ENCODE measurements around the gene MUC15.
"Not testable (repeated sequence)": the region's sequence is repeated elsewhere in the genome, so short reads cannot be mapped to it uniquely, and the experiment has no call there.

MUC15 gene

DNA sequence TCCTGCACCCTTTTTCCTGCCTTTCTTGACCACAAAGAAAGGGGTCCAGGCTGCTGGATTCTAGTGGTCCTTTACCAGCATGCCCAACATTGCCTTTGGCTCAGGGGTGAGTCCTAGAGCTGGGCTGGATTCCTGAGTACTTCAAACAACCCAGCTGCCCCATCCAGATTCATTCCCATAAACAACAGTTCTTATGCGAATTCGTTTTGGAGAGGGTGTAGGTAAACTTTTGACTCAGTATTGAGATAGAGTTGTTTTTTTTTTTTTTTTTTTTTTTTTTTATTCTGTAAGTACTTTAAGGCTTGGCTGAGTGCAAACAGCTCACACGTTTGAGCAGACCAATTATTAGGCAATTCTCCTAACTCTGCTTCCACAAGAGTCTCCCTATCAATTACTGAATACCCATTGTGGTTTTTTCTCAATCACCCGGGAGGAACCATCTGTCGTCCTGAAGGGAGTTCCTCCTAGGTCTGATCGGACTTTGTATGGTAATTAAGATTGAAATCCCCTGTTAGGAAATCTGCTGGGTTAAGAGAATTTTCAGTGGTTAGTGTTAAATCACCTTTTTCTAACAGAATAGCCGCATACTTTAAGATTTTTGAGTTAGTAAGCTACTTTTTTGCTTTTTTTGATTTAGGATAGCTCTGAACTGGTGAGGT, 23.3 kb upstream of the MUC15 start:
- not testable (repeated sequence) for H3K36me3 Mint-ChIP-seq (ENCODE audit: insufficient read depth); H3K27me3 Mint-ChIP-seq; H3K4me3 Mint-ChIP-seq; H3K27ac Mint-ChIP-seq (ENCODE audit: low read depth); DNase-seq (ENCODE audit: low spot score in 2 of 2); H3K4me1 Mint-ChIP-seq; ATAC-seq (replicated peaks; ENCODE audit: extremely low read depth, poor library complexity, severe bottlenecking)
- peaks cover 28% of the 10 kb centered on the region for H3K9me3 Mint-ChIP-seq

DNA sequence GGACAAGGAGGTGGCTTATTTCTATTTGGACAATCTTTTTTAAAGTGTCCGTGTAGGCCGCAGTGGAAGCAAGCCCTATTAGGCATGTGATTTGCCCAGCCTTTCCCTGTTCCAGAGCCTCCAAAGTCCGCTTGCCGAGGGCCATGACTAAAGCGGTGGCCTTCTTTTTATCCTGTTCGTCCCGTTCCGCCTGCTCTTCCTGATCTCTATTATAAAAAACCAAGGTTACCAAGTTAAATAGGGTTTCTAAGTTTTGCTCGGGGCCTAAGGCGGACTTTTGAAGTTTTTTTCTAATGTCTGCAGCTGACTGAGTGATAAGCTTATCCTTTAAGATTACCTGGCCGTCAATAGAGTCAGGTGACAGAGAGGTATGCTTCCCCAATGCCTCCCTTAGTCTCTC, 21.6 kb upstream of the MUC15 start:
- no peak overlapping the region for H3K4me3 Mint-ChIP-seq
- H3K4me1 Mint-ChIP-seq, result no peaks in the 10 kb centered on the region
- H3K27me3 Mint-ChIP-seq, result no peaks in the 10 kb centered on the region
- peaks cover 3% of the 10 kb centered on the region for H3K36me3 Mint-ChIP-seq (ENCODE audit: insufficient read depth)
- DNase-seq (ENCODE audit: low spot score in 2 of 2) (no peak), ATAC-seq (replicated peaks; ENCODE audit: extremely low read depth, poor library complexity, severe bottlenecking) (no peak)
- H3K27ac Mint-ChIP-seq (ENCODE audit: low read depth), result no peak overlapping the region
- H3K9me3 Mint-ChIP-seq, result peaks cover 34% of the 10 kb centered on the region

DNA sequence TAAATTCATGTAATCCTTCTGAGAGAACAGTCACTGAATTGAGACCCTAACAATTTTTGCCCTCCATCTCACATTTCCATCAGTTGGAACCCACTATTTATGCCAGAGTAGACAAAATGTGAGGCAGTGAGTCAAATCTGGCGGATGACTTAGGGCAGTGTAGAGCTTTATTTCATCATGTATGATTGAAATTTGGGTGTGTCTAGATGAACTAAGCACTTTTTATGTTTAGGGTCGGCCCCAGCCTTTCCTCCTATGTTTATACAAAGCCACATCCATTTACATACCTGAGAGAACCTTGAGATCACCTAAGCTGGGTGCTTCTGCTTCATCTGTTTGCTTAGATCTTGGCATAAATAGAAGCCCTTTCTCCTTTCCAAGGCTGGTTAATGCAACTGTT, 15.0 kb upstream of the MUC15 start:
- no peak overlapping the region for H3K4me3 Mint-ChIP-seq
- no peaks in the 10 kb centered on the region for H3K36me3 Mint-ChIP-seq (ENCODE audit: insufficient read depth)
- no peak for DNase-seq (ENCODE audit: low spot score in 2 of 2)
- H3K4me1 Mint-ChIP-seq, result no peaks in the 10 kb centered on the region
- peaks cover 17% of the 10 kb centered on the region for H3K9me3 Mint-ChIP-seq
- no peaks in the 10 kb centered on the region for H3K27me3 Mint-ChIP-seq
- H3K27ac Mint-ChIP-seq (ENCODE audit: low read depth), result no peak overlapping the region
- no peak for ATAC-seq (replicated peaks; ENCODE audit: extremely low read depth, poor library complexity, severe bottlenecking)

DNA sequence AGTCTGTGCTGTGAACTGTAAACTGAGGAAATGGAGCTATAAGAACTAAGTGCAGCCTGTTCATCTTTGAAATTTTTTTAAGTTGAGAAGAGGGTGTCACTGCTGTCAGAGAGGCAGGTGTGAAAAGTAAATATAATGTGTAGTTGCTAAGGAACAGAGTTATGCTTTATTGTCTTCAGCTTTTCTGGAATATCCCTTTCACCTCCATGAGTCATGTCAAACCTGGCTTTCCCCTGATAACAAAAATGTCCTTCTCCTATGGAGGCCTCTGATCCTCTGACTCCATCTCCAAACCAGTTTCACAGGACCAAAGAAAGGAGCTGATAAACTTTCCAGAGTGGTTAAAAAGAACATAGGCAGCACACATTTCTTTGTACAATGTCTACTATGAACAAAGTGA, 12.8 kb upstream of the MUC15 start:
- DNase-seq (ENCODE audit: low spot score in 2 of 2) (no peak), ATAC-seq (replicated peaks; ENCODE audit: extremely low read depth, poor library complexity, severe bottlenecking) (no peak)
- Mint-ChIP-seq H3K36me3 (ENCODE audit: insufficient read depth) (no peaks in the 10 kb centered on the region), H3K27me3 (no peaks in the 10 kb centered on the region), H3K27ac (ENCODE audit: low read depth) (no peak overlapping the region), H3K9me3 (peaks cover 3% of the 10 kb centered on the region), H3K4me1 (no peaks in the 10 kb centered on the region), H3K4me3 (no peak overlapping the region)

DNA sequence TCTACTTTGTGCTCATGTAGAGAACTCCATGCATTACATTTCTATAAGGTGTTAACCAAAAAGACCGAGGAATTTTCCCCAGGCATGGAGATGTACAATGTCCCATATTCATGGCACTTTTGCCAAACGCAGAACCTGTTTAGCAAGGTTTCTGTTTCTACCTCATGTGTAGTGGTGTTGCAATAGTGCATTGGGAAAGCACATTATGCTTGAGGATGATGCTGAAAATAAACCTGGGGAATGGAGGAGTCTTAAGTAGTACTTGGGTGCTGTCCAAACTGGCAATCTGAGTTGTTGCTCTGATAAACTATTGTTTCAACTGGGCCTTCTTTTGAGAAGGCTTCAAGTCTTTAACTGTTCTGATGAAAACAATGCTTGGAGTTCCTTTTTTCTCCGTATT, 11.5 kb upstream of the MUC15 start:
- no peak for ATAC-seq (replicated peaks; ENCODE audit: extremely low read depth, poor library complexity, severe bottlenecking)
- Mint-ChIP-seq H3K36me3 (ENCODE audit: insufficient read depth) (no peaks in the 10 kb centered on the region), H3K27ac (ENCODE audit: low read depth) (no peak overlapping the region), H3K4me3 (no peak overlapping the region), H3K9me3 (peaks cover 5% of the 10 kb centered on the region), H3K27me3 (no peaks in the 10 kb centered on the region), H3K4me1 (no peaks in the 10 kb centered on the region)
- no peak for DNase-seq (ENCODE audit: low spot score in 2 of 2)

DNA sequence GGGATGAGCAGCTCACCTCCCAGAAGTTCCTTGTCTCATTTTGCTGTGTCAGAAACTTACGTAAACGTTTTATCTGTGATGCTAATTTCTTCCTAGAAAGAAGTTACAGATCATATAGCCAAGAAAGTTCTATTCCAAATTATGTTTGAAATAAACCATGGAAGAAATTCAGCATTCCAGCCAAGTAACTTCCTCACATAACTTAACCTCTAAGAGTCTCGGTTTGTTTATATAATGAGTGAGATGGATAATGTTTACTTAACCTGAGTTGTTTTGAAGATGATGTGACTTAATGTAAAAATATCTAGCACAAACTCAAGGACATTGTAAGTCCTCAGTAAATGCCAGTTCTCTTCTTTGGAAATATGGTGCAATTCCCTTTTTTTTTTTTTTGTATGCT, 8.9 kb upstream of the MUC15 start:
- H3K4me1 Mint-ChIP-seq, result no peaks in the 10 kb centered on the region
- no peak for DNase-seq (ENCODE audit: low spot score in 2 of 2)
- H3K27ac Mint-ChIP-seq (ENCODE audit: low read depth), result no peak overlapping the region

DNA sequence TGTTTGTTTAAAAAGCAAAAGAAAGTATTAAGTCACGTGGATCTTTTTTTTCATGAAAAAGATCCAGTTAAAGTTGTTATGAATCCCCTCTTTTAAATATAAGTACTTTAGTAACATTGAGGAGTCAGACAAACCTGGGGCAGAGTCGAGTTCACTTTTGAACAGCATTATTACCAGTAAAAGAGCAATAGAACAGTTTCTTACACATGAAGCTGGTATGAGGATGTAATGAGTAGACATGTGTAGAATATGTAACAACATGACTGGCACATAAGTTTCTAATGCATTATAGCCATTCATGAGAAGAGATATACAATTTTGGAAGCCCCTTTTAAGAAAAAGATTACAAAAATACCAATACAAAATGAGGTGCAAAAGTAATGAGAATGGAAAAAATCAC, 7.6 kb upstream of the MUC15 start:
- no peaks in the 10 kb centered on the region for H3K4me1 Mint-ChIP-seq
- no peak overlapping the region for H3K27ac Mint-ChIP-seq (ENCODE audit: low read depth)
- H3K27me3 Mint-ChIP-seq, result no peaks in the 10 kb centered on the region
- H3K36me3 Mint-ChIP-seq (ENCODE audit: insufficient read depth), result no peaks in the 10 kb centered on the region
- DNase-seq (ENCODE audit: low spot score in 2 of 2), result no peak
- no peak for ATAC-seq (replicated peaks; ENCODE audit: extremely low read depth, poor library complexity, severe bottlenecking)
- H3K9me3 Mint-ChIP-seq, result peaks cover 5% of the 10 kb centered on the region
- H3K4me3 Mint-ChIP-seq, result no peak overlapping the region

More for the DNA sequence above, 8.9 kb upstream of the MUC15 start:
- H3K36me3 Mint-ChIP-seq (ENCODE audit: insufficient read depth), result no peaks in the 10 kb centered on the region
- ATAC-seq (replicated peaks; ENCODE audit: extremely low read depth, poor library complexity, severe bottlenecking), result no peak
- no peaks in the 10 kb centered on the region for H3K27me3 Mint-ChIP-seq
- peaks cover 5% of the 10 kb centered on the region for H3K9me3 Mint-ChIP-seq
- no peak overlapping the region for H3K4me3 Mint-ChIP-seq

DNA sequence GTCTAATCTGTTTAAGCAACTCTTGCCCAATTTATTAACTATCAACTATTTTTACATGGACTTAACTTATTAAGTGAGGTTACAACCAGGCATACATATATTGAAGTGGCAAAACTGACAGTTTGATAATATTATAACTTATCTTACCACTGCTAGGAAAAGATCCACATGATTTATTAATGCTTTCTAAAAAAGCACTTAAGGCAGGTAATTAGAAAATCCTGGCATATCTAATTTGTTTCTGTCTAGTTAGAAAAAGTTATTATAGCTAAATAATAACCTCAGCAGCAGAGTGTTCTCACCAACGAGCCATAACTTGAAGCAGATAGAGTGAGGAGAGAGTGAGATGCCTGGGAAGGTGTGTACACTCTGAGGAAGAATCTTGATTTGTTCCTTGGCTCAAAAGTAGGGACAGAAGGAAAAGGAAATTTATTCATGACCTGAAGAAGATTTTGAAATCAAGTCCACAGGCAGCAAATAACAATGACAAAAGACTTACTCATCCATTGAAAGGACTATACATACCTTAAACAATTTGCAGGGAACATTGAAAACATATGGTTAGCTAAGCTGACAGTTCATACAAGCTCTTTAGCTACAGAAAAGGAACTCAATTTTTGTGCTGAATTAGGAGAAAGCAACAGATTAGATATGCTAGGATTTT, 7.1 kb upstream of the MUC15 start:
- H3K4me1 Mint-ChIP-seq, result no peaks in the 10 kb centered on the region
- H3K27ac Mint-ChIP-seq (ENCODE audit: low read depth), result no peak overlapping the region
- H3K36me3 Mint-ChIP-seq (ENCODE audit: insufficient read depth), result no peaks in the 10 kb centered on the region
- ATAC-seq (replicated peaks; ENCODE audit: extremely low read depth, poor library complexity, severe bottlenecking) (no peak), DNase-seq (ENCODE audit: low spot score in 2 of 2) (no peak)
- no peaks in the 10 kb centered on the region for H3K27me3 Mint-ChIP-seq
- peaks cover 5% of the 10 kb centered on the region for H3K9me3 Mint-ChIP-seq
- H3K4me3 Mint-ChIP-seq, result no peak overlapping the region

DNA sequence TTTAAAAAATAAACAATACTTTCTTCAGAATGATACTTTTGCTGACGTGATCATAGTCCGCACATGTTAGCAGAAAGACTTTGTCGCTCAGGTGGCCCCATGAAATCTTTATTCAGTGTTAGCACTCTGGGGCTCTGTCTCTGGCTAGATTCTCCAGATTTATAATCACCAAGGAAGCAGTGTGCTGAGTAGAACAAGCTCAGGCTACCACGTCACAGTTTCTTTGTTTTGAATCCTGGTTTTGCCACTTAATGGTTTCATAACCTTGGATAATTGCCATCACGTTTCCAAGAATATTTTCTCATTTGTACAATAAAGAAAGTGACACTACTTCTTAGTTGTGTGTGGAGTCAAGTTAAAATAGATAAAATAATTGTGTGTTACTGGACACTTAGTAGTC, 3.9 kb upstream of the MUC15 start:
- Mint-ChIP-seq H3K27me3 (no peaks in the 10 kb centered on the region), H3K36me3 (ENCODE audit: insufficient read depth) (no peaks in the 10 kb centered on the region), H3K27ac (ENCODE audit: low read depth) (no peak overlapping the region), H3K9me3 (peaks cover 5% of the 10 kb centered on the region), H3K4me3 (no peak overlapping the region), H3K4me1 (no peaks in the 10 kb centered on the region)
- DNase-seq (ENCODE audit: low spot score in 2 of 2) (no peak), ATAC-seq (replicated peaks; ENCODE audit: extremely low read depth, poor library complexity, severe bottlenecking) (no peak)

DNA sequence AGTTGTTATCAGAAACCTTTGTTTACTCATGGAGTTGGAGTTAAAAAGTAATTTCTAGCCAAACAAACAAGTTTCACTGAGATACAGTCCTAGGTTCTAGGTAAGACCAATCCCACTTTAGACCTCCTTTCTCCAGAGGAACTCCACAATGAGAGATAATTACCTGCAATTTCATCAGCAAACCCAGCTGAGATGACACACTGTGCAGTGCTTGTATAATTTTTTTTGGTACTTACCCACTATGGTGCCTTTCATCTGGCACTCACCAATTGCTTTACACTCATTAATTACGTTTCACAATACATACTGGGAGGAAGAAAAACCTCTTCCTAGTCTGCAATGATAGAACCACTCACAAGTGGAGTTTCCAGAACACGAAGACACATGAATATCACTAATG, 1.8 kb upstream of the MUC15 start:
- no peak for ATAC-seq (replicated peaks; ENCODE audit: extremely low read depth, poor library complexity, severe bottlenecking)
- Mint-ChIP-seq H3K4me3 (no peak overlapping the region), H3K9me3 (no peaks in the 10 kb centered on the region), H3K27ac (ENCODE audit: low read depth) (no peak overlapping the region), H3K36me3 (ENCODE audit: insufficient read depth) (no peaks in the 10 kb centered on the region), H3K27me3 (no peaks in the 10 kb centered on the region), H3K4me1 (no peaks in the 10 kb centered on the region)
- DNase-seq (ENCODE audit: low spot score in 2 of 2), result no peak

DNA sequence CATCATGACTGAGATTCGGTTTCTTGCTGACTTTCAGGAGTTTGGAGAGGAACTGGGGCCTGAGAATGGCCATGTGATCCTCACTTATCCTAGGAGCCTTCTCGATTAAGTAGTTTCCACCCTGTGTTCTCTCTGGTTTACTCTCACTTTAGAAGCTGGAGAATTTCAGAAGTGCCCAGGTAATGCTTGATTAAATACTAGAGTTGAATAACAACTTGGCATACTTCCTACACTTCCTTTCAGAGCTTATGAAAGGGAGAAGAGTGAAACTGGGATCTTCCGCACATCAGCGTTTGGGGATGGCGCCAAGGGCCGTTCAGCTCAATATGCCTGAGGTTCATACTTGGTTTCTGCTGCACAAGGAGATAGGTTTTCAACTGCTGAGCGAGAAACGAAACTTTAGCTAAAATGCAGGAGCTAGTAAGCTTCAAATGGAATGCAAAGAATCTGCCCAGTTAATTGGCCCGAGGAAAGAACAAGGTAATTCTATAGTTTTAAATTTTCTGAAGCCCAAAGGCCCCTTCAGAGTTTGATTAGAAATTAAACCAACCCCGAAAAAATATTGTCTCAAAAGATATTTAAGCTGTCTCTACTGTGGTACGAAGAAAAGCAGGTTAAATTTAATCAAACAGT, 823 bp upstream of the MUC15 start:
- Mint-ChIP-seq H3K4me3 (no peak overlapping the region), H3K36me3 (ENCODE audit: insufficient read depth) (no peaks in the 10 kb centered on the region), H3K9me3 (no peaks in the 10 kb centered on the region), H3K27me3 (no peaks in the 10 kb centered on the region), H3K4me1 (no peaks in the 10 kb centered on the region), H3K27ac (ENCODE audit: low read depth) (no peak overlapping the region)
- DNase-seq (ENCODE audit: low spot score in 2 of 2), result no peak
- no peak for ATAC-seq (replicated peaks; ENCODE audit: extremely low read depth, poor library complexity, severe bottlenecking)

DNA sequence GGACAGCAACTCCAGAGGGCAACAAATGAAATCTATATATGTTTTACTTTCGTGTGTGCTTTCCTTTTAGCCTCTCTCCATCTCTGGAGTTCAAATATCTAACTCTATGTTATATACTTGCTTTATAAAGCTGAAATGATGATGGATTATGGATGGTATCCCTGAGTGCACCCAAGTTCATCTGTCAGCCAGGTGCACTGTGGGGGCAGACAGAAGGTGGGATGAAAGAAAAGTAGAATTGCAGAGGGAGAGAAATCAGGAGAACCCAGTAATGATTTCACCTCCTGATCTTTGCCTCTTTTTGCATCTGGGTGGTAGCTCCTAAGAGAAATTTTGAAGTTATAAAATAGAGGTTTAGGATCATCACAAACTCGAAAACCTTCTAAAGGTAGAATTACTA, 2.4 kb downstream of the MUC15 start:
- H3K36me3 Mint-ChIP-seq (ENCODE audit: insufficient read depth), result no peaks in the 10 kb centered on the region
- peaks cover 7% of the 10 kb centered on the region for H3K9me3 Mint-ChIP-seq
- H3K27ac Mint-ChIP-seq (ENCODE audit: low read depth), result no peak overlapping the region
- no peak for DNase-seq (ENCODE audit: low spot score in 2 of 2)
- H3K4me1 Mint-ChIP-seq, result no peaks in the 10 kb centered on the region
- no peak overlapping the region for H3K4me3 Mint-ChIP-seq
- no peaks in the 10 kb centered on the region for H3K27me3 Mint-ChIP-seq
- ATAC-seq (replicated peaks; ENCODE audit: extremely low read depth, poor library complexity, severe bottlenecking), result no peak

DNA sequence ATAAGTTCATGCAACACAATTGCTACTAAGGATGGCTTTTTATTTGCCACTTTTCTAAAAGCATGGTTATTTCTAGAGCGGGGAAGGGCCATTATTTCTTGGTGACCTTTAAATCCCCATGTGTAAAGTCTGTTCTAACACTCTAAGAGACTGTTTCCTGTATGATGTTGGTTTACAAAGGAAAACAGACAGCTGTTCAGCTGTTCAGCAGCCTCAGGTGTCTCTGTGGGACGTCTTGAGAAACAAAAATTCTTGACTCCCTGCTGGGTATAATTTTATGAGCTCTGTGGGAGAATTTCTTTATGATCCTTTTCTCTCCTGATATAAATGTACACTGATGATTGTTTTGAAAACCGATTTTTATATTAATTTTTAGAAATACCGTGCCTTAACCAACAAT, 13.9 kb downstream of the MUC15 start:
- no peak overlapping the region for H3K27ac Mint-ChIP-seq (ENCODE audit: low read depth)
- no peak for DNase-seq (ENCODE audit: low spot score in 2 of 2)
- ATAC-seq (replicated peaks; ENCODE audit: extremely low read depth, poor library complexity, severe bottlenecking), result no peak
- no peaks in the 10 kb centered on the region for H3K36me3 Mint-ChIP-seq (ENCODE audit: insufficient read depth)
- no peak overlapping the region for H3K4me3 Mint-ChIP-seq
- no peaks in the 10 kb centered on the region for H3K27me3 Mint-ChIP-seq
- peaks cover 18% of the 10 kb centered on the region for H3K9me3 Mint-ChIP-seq
- H3K4me1 Mint-ChIP-seq, result no peaks in the 10 kb centered on the region
